Measurements from ENCODE around the gene RND1.

The RND1 gene

DNA sequence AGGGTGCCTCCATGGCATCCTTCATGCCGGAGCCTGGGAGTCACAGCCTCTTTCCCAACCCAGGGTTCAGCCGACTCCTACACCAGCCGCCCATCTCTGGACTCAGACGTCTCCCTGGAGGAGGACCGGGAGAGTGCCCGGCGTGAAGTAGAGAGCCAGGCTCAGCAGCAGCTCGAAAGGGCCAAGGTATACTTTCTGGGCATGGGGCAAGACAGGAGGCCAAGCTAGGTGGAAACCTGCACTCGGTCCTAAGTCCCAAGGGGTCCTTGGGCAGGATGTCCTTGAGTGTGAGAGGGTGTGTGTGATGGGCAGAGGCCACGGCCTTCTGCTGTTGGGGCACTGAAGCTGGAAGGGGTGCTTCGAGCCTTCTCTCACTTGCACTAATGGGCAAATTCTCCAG, 42.4 kb downstream of the RND1 start:
- no peaks in the 10 kb centered on the region for H3K27me3 ChIP-seq (replicated peaks)
- DNase-seq = no peak
- H3K4me3 ChIP-seq (ENCODE audit: low read depth, low read length) = no peak overlapping the region
- TF ChIP-seq, protein P1, sequence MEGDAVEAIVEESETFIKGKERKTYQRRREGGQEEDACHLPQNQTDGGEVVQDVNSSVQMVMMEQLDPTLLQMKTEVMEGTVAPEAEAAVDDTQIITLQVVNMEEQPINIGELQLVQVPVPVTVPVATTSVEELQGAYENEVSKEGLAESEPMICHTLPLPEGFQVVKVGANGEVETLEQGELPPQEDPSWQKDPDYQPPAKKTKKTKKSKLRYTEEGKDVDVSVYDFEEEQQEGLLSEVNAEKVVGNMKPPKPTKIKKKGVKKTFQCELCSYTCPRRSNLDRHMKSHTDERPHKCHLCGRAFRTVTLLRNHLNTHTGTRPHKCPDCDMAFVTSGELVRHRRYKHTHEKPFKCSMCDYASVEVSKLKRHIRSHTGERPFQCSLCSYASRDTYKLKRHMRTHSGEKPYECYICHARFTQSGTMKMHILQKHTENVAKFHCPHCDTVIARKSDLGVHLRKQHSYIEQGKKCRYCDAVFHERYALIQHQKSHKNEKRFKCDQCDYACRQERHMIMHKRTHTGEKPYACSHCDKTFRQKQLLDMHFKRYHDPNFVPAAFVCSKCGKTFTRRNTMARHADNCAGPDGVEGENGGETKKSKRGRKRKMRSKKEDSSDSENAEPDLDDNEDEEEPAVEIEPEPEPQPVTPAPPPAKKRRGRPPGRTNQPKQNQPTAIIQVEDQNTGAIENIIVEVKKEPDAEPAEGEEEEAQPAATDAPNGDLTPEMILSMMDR (IDR thresholded peaks at IDR 0.05; ENCODE audit: low read depth, low read length, missing control alignments) = no peak
- no peak overlapping the region for H3K27ac ChIP-seq
- H3K36me3 ChIP-seq (replicated peaks) = peaks cover 39% of the 10 kb centered on the region
- in situ Hi-C loops (cut with HindIII; ENCODE audit: low pct_ligation_motif_present, low sequenced_read_pairs) = no loop called here

DNA sequence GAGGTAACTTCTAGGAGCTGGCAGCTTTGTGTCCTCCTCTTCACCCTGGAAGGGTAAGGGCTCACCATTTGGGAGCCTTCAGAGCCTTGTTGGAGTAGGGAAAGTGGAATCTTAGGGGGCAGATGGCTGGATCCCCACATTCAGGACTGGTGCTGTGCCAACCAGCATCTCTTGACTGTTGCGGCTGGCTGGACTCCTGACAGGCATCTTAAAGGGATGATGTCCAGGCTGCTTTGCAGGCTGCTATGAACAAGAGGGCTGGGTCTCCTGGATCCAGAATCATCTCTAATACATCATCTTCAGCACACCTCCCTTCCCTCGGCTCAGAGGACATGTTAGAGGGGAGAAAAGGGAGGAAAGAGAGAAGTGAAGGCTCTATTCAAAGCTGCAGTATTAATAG, 43.0 kb downstream of the RND1 start:
- H3K27ac ChIP-seq = no peak overlapping the region
- H3K4me3 ChIP-seq (ENCODE audit: low read depth, low read length) = no peak overlapping the region
- in situ Hi-C loops (cut with HindIII; ENCODE audit: low pct_ligation_motif_present, low sequenced_read_pairs) = no loop called here
- no peak for DNase-seq
- H3K27me3 ChIP-seq (replicated peaks) = no peaks in the 10 kb centered on the region
- TF ChIP-seq, protein P1 (IDR thresholded peaks at IDR 0.05; ENCODE audit: low read depth, low read length, missing control alignments) = no peak
- H3K36me3 ChIP-seq (replicated peaks) = peaks cover 34% of the 10 kb centered on the region

DNA sequence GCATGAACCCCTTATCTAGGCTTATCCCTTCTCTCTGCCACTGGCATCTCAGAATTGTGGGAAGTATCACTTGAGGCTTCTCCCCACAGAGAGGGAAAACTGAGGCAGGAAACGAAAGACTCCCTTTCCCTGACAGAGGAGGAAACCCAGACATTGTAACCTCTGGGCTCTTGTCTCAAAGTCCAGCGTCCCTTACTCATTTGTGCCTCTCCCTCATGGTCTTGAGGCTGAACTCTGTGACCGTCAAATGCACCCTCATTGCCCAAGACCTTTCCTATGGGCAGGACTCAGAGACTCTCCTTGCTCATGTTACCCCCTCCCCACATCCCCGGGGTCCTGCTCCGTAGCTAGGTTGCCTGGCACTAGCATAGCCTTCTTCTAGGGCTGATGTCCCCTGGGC, 43.5 kb downstream of the RND1 start:
- TF ChIP-seq, protein P1 (IDR thresholded peaks at IDR 0.05; ENCODE audit: low read depth, low read length, missing control alignments) = no peak
- Histone ChIP-seq H3K4me3 (ENCODE audit: low read depth, low read length) (no peak overlapping the region), H3K36me3 (replicated peaks) (peaks cover 28% of the 10 kb centered on the region), H3K27ac (no peak overlapping the region), H3K27me3 (replicated peaks) (no peaks in the 10 kb centered on the region)
- no peak for DNase-seq
- in situ Hi-C loops (cut with HindIII; ENCODE audit: low pct_ligation_motif_present, low sequenced_read_pairs) = no loop called here

DNA sequence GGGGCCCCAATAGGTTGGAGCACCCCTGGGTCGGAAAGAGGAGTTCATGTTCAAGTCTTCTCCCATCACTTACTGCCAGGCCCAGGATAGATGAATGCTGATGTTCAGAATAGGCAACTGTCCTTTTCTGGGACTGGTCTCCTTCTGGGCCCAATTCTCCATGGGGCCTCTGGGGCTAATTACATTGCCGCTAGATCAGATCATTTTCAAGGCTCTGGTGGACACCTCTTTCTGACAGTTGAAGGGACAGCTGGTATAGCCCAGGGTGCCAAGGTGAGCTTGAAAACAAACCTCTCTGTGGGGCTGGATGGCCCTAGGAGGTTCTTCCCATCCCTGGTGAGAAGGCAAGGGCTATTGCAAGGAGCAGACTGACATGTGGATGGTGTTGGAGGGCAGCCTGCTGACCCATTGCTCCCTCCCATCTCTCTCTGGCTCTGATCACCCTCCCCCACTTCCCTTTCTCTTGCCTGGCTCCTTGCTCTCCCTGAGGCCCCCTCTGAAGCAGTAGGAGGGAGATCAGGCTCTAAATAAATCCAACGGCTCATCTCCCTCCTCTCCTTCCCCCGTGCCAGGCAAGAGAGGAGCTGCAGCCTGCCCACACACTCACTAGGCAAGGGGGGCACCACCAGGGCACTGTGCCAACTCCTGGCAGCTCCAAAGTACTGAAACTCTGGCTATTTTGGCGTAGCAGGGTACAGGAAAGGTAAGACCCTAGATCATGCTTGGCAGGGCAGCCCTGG, 45.5 kb downstream of the RND1 start:
- Histone ChIP-seq H3K4me3 (ENCODE audit: low read depth, low read length) (no peak overlapping the region), H3K27ac (no peak overlapping the region), H3K36me3 (replicated peaks) (peaks cover 11% of the 10 kb centered on the region), H3K27me3 (replicated peaks) (no peaks in the 10 kb centered on the region)
- TF ChIP-seq, protein P1 (IDR thresholded peaks at IDR 0.05; ENCODE audit: low read depth, low read length, missing control alignments) = no peak
- DNase-seq = no peak
- in situ Hi-C loops (cut with HindIII; ENCODE audit: low pct_ligation_motif_present, low sequenced_read_pairs) = no loop called here

DNA sequence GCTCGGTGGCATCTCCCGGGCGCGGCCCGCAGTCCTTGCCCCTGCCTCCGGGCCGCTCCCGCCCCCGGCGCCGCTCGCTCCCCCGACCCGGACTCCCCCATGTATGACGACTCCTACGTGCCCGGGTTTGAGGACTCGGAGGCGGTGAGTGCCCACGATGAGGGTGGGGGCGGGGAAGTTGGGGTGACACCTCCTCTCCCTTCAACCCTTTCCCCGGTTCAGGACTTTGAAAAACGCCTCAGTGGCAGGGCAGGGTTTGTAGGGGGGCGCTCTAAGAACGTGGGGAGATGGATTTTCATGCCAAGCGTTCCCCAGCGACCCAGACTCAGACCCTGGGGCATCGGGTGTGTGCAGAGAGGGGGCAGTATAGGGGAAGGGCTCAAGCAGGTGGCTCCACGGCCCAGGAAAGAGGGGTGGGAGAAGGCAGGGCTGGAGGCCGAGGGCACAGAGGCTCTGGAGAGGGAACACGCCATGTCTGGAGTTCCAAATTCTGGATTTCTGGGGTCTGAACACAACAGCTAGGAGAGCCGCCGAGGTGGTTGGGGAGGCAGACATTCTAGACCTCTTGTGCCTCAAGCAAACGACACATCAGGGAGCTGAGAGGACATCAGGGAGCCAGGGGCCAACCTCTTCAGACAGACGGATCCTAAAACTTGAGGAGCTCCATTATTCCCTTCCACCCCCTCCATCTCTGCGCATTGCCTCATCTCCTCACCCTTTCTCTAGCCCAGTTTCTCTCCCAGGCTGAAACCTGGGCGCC, 46.7 kb downstream of the RND1 start:
- TF ChIP-seq, protein P1 (IDR thresholded peaks at IDR 0.05; ENCODE audit: low read depth, low read length, missing control alignments) = peak; percentile 39
- Histone ChIP-seq H3K27me3 (replicated peaks) (no peaks in the 10 kb centered on the region), H3K36me3 (replicated peaks) (peaks cover 3% of the 10 kb centered on the region), H3K27ac (no peak overlapping the region), H3K4me3 (ENCODE audit: low read depth, low read length) (peak overlapping the region; percentile 67)
- no peak for DNase-seq
- in situ Hi-C loops (cut with HindIII; ENCODE audit: low pct_ligation_motif_present, low sequenced_read_pairs) = no loop called here

Data from brain microvascular endothelial cell (primary cell).